ENCODE data around the gene CHAD.

- TF ChIP-seq EP300 (IDR thresholded peaks at IDR 0.05; ENCODE audit: borderline replicate concordance), result no peak
- TF ChIP-seq EGR1 (IDR thresholded peaks at IDR 0.05), result no peak
- no peak for TF ChIP-seq RAD21 (IDR thresholded peaks at IDR 0.05; ENCODE audit: low read depth)
- TF ChIP-seq TEAD4 (IDR thresholded peaks at IDR 0.05), result no peak
- TF ChIP-seq, protein P1, sequence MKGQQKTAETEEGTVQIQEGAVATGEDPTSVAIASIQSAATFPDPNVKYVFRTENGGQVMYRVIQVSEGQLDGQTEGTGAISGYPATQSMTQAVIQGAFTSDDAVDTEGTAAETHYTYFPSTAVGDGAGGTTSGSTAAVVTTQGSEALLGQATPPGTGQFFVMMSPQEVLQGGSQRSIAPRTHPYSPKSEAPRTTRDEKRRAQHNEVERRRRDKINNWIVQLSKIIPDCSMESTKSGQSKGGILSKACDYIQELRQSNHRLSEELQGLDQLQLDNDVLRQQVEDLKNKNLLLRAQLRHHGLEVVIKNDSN (IDR thresholded peaks at IDR 0.05), result no peak
- no peak for TF ChIP-seq YY1 (IDR thresholded peaks at IDR 0.05; ENCODE audit: low read depth)
- TF ChIP-seq, protein P2, sequence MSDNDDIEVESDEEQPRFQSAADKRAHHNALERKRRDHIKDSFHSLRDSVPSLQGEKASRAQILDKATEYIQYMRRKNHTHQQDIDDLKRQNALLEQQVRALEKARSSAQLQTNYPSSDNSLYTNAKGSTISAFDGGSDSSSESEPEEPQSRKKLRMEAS (IDR thresholded peaks at IDR 0.05), result no peak
- no peak for TF ChIP-seq NFIC (IDR thresholded peaks at IDR 0.05)
- no peak for TF ChIP-seq CREB1 (IDR thresholded peaks at IDR 0.05; ENCODE audit: low read depth)
- TF ChIP-seq TCF12 (IDR thresholded peaks at IDR 0.05; ENCODE audit: low read depth), result no peak
- TF ChIP-seq FOXM1 (IDR thresholded peaks at IDR 0.05; ENCODE audit: borderline replicate concordance, low read depth), result no peak
- TF ChIP-seq, protein P3, sequence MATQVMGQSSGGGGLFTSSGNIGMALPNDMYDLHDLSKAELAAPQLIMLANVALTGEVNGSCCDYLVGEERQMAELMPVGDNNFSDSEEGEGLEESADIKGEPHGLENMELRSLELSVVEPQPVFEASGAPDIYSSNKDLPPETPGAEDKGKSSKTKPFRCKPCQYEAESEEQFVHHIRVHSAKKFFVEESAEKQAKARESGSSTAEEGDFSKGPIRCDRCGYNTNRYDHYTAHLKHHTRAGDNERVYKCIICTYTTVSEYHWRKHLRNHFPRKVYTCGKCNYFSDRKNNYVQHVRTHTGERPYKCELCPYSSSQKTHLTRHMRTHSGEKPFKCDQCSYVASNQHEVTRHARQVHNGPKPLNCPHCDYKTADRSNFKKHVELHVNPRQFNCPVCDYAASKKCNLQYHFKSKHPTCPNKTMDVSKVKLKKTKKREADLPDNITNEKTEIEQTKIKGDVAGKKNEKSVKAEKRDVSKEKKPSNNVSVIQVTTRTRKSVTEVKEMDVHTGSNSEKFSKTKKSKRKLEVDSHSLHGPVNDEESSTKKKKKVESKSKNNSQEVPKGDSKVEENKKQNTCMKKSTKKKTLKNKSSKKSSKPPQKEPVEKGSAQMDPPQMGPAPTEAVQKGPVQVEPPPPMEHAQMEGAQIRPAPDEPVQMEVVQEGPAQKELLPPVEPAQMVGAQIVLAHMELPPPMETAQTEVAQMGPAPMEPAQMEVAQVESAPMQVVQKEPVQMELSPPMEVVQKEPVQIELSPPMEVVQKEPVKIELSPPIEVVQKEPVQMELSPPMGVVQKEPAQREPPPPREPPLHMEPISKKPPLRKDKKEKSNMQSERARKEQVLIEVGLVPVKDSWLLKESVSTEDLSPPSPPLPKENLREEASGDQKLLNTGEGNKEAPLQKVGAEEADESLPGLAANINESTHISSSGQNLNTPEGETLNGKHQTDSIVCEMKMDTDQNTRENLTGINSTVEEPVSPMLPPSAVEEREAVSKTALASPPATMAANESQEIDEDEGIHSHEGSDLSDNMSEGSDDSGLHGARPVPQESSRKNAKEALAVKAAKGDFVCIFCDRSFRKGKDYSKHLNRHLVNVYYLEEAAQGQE (IDR thresholded peaks at IDR 0.05; ENCODE audit: low read depth), result no peak
These were observed 43.5 kb downstream of the CHAD start for GRCh38 chr17:50424996-50425681.
